ENCODE measurements around the gene TRPV2. TPM values are rescaled to one million over a fixed set of nuclear protein-coding genes. Genes with fewer than 3 reads are reported as not detected.
A peak's percentile ranks its signal among the peaks of the same experiment; 100 is the strongest.

TRPV2 gene
- total and polyA plus RNA-seq, 10 of the 15 experiments (the other 5 are each of a cell fraction or from before 2014, with no cell fraction given): 8.9 to 94.4 (median 54.1) TPM

GRCh38 chr17:16439303-16439791 lies 24.0 kb downstream of the TRPV2 start (continued):
- no peak for TF ChIP-seq NFYB (IDR thresholded peaks at IDR 0.05; ENCODE audit: insufficient read depth, low read depth, low read length)
- TF ChIP-seq NKRF (conservative IDR thresholded peaks at IDR 0.05): no peak
- TF ChIP-seq BCL3 (IDR thresholded peaks at IDR 0.05; ENCODE audit: borderline replicate concordance, insufficient read depth, low read depth, low read length, poor library complexity, severe bottlenecking): no peak
- TF ChIP-seq IRF5 (IDR thresholded peaks at IDR 0.05; ENCODE audit: borderline replicate concordance): no peak
- TF ChIP-seq CREB1 (IDR thresholded peaks at IDR 0.05; ENCODE audit: low read depth): peak; percentile 66
- no peak for TF ChIP-seq NFXL1 (IDR thresholded peaks at IDR 0.05; ENCODE audit: borderline replicate concordance)
- peak; percentile 39; the same call in 1 of the 2 replicates for TF ChIP-seq ZBED1 (IDR thresholded peaks at IDR 0.05; ENCODE audit: borderline replicate concordance)
- no peak for TF ChIP-seq NR2C1 (IDR thresholded peaks at IDR 0.05)
- no peak for TF ChIP-seq NBN (IDR thresholded peaks at IDR 0.05)
- peak; percentile 53 for TF ChIP-seq POLR2AphosphoS5 (IDR thresholded peaks at IDR 0.05; ENCODE audit: low read length)
- no peak for TF ChIP-seq YY1 (IDR thresholded peaks at IDR 0.05; ENCODE audit: low read depth, low read length)
- TF ChIP-seq STAT1 (conservative IDR thresholded peaks at IDR 0.05): no peak
- no peak for TF ChIP-seq FOXK2 (IDR thresholded peaks at IDR 0.05)
- TF ChIP-seq MEF2A (IDR thresholded peaks at IDR 0.05; ENCODE audit: insufficient read depth, low read depth, low read length): no peak
- peak; percentile 50 for TF ChIP-seq RUNX3 (IDR thresholded peaks at IDR 0.05; ENCODE audit: low read length)
- no peak for TF ChIP-seq CHD1 (IDR thresholded peaks at IDR 0.05; ENCODE audit: low read depth, low read length)
- no peak for TF ChIP-seq NFYA (IDR thresholded peaks at IDR 0.05; ENCODE audit: borderline replicate concordance, low read depth, low read length)
- no peak for TF ChIP-seq KAT2A (conservative IDR thresholded peaks at IDR 0.05; ENCODE audit: control insufficient read depth, low read depth, low read length)
- no peak for TF ChIP-seq SP1 (IDR thresholded peaks at IDR 0.05; ENCODE audit: low read depth, low read length)
- peak; percentile 3; the same call in 1 of the 2 replicates for TF ChIP-seq BACH1 (IDR thresholded peaks at IDR 0.05; ENCODE audit: borderline replicate concordance)
- no peak for TF ChIP-seq MAX (IDR thresholded peaks at IDR 0.05; ENCODE audit: low read depth, low read length)
- no peak for TF ChIP-seq WRNIP1 (IDR thresholded peaks at IDR 0.05; ENCODE audit: borderline replicate concordance, low read depth, low read length)
- TF ChIP-seq TAF1 (IDR thresholded peaks at IDR 0.05; ENCODE audit: borderline replicate concordance, low read depth, low read length): no peak
- TF ChIP-seq PML (IDR thresholded peaks at IDR 0.05; ENCODE audit: low read length): peak; percentile 1; the same call in 1 of the 2 replicates
- no peak for TF ChIP-seq SIN3A (IDR thresholded peaks at IDR 0.05; ENCODE audit: low read depth, low read length)
- no peak for TF ChIP-seq E4F1 (IDR thresholded peaks at IDR 0.05; ENCODE audit: borderline replicate concordance, partially characterized antibody)

Data from GM12878 (cell line).